HG02588 (cell line): ENCODE measurements around the gene NUDT3.

Experiments used
- ATAC-seq: cut with Tn5 transposase; IDR thresholded peaks from one replicate; pipeline ENCODE4 v1.9.1; 2021; ENCODE audit warnings: mild to moderate bottlenecking, moderate library complexity; ENCODE audit not compliant: unreplicated experiment

Gene NUDT3

GRCh38 chr6:34230653-34231371 is 161.7 kb downstream of the NUDT3 start:
- no peak for ATAC-seq

GRCh38 chr6:34229877-34230276 is 162.6 kb downstream of the NUDT3 start:
- ATAC-seq, result no peak
